GM19351 (cell line): ENCODE measurements around the gene CTH.
A peak's percentile ranks its signal among the peaks of the same experiment; 100 is the strongest.
"Not testable (repeated sequence)": the region's sequence is repeated elsewhere in the genome, so short reads cannot be mapped to it uniquely, and the experiment has no call there.

Experiments
- ATAC-seq: cut with Tn5 transposase; IDR thresholded peaks from one replicate; pipeline ENCODE4 v1.9.1; 2021; ENCODE audit warnings: mild to moderate bottlenecking, moderate library complexity; ENCODE audit not compliant: unreplicated experiment

Gene CTH

DNA sequence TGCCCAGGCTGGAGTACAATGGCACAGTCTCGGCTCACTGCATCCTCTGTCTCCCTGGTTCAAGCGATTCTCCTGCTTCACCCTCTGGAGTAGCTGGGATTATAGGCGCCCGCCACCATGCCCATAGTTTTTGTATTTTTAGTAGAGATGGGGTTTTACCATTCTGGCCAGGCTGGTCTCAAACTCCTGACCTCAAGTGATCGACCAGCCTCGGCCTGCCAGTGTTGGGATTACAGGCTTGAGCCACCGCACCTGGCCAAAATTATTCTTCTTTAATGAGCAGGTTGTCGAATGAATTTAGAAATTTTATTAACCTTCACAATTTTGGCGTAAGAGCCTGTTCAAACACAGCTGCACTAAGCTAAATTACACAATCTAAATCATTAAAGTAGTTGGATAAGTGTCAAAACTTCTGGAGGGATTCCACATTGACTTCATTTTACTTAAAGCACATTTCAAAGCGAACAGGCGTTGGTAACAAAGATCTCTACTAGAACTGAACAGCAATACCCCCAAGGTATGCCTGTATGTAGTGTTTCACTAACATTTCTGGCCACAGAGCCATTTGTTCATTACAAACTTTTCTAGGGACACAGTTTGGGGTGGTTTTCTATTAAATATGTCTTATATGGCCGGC, 5.2 kb upstream of the CTH start:
- no peak for ATAC-seq

DNA sequence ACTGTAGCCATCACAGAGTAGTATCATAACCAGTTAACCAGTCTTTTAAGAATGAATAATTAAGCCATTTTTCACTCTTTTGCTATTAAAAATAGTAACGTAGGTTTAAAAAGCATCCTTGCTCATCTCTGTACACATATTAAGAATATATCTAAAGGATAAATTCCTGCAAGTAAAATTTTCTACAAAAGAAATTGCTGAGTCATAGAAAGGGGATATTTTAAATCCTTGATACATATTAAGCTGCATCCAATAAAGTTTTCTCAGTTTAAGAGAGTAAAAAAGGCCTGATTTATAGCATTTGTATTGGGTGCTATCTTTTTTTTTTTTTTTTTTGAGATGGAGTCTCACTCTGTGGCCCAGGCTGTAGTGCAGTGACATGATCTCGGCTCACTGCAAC, 1.9 kb upstream of the CTH start:
- ATAC-seq = no peak

DNA sequence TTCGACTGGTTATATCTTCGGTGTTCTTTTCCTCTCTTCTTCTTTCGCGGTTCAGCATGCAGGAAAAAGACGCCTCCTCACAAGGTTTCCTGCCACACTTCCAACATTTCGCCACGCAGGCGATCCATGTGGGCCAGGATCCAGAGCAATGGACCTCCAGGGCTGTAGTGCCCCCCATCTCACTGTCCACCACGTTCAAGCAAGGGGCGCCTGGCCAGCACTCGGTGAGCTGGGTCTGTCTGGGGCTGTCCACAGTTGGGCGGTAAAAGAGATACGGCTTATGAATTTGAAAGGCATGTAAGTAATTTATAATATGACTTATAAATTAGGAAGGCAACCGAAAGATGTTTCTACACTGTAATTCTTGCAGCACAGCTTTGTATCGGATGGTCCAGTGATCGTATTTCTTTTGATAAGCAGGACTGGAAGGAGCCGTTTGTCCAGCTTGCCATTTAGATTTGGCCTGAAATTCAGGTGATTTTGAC, 334 bp downstream of the CTH start:
- ATAC-seq = peak; percentile 4

DNA sequence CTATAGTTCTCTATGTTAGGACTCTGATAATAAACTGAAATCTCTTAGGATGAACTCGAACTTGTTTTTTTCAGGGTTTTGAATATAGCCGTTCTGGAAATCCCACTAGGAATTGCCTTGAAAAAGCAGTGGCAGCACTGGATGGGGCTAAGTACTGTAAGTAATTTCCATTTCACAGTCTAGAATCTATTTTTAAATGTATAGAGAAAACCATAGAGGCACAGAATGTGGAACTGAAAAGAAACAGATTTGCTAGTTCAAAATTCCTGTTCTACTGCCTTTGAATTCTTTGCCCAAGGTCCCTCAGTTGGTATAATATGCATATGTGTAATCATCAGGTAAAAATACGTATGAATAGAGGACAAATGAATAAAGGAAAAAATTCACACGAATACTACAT, 4.8 kb downstream of the CTH start:
- ATAC-seq = peak; percentile 17

DNA sequence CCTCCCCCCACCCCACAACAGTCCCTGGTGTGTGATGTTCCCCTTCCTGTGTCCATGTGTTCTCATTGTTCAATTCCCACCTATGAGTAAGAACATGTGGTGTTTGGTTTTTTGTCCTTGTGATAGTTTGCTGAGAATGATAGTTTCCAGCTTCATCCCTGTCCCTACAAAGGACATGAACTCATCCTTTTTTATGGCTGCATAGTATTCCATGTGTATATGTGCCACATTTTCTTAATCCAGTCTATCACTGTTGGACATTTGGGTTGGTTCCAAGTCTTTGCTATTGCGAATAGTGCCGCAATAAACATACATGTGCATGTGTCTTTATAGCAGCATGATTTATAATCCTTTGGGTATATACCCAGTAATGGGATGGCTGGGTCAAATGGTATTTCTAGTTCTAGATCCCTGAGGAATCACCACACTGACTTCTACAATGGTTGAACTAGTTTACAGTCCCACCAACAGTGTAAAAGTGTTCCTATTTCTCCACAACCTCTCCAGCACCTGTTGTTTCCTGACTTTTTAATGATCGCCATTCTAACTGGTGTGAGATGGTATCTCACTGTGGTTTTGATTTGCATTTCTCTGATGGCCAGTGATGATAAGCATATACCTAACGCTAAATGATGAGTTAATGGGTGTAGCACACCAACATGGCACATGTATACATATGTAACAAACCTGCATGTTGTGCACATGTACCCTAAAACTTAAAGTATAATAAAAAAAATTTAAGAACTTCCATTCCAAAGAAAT, 8.1 kb downstream of the CTH start:
- ATAC-seq = not testable (repeated sequence)

DNA sequence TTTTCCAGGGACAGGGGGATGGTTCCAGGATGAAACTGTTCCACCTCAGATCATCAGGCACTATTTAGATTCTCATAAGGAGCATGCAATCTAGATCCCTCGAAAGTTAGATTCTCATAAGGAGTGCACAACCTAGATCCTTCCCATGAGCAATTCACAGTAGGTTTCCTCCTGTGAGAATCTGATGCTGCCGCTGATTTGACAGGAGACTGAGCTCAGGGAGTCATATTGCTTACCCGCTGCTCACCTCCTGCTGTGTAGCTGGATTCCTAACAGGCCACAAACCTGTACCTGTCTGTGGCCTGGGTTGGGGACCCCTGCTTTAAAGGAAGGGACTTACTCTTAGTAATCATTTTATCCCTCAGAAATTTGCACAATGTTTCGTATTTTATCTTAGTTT, 9.3 kb downstream of the CTH start:
- no peak for ATAC-seq

DNA sequence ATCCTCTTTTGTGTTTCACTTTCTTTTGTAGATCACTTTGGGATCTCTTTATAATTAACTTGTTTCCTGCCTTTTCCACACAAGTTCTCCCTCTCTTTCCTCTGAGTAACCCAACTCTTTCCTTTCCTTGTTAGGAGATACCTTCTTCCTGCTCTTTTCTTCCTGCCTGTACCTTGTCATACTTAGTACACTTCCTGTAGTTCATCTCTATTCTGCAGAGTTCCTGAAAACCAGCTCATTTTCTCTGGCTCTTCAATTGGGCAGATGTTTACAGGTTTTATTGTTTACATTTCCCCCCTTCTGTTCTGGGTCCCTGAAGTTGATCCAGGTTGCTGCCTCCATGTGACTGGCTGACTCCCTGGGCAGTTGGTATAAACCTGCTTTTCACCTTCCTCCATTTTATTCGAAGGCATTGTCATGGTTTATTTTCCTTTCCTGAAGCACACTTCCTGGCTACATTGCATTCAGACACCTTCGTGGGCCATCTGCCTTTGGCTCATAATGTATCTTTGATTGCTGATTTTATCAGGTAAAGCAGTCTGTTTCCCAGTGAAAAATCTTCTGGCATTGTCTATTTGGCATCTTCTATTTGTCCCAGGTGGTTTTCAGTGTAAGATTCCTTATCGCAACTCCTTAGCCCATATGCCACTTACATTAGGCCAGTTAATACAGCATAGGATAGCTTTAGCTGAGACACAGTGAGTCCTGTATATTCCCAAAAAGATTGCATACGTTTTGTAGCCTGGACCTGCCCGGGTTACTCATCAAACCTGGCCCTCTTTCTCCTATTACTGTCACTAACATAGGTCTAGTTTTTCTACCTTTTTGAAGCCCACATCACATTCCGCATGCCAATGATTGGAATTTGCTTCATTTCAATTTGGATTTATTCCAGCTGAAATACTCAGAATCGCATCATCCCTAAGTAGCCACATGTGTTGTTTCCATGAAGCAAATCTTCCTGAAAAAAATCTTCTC, 15.4 kb downstream of the CTH start:
- ATAC-seq = no peak

DNA sequence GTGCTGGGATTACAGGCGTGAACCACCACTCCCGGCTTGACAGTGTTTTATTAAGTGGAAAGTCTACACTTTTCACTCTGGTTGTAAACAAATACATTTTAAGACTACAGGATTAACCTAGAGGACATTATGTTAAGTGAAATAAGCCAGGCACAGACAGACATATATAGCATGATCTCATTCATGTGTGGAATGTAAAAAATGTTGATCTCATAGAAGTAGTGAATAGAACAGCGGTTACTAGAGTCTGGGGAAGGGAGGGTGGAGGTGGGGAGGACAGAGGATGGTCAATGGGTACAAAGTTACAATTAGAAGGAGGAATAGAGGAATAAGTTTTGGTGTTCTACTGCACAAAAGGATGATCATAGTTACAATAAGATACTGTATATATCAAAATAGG, 16.9 kb downstream of the CTH start:
- no peak for ATAC-seq

DNA sequence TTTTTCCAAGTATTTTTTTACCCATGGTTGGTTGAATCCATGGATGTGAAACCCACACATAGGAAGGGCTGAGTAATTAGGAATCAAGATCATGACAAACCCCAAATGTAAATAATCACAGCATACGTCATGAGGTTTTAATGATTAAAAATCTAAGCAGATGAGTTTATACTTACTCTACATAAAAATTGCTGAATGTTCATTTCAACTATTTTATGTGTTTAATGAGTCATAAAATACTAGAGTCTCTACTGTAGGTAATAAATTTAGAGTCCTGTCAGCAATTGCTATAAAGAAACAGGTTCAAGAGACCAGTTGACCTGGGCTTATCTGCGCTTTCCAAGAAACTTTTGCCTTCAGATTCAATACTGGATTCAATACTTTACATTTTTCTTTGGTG, 18.2 kb downstream of the CTH start:
- no peak for ATAC-seq

DNA sequence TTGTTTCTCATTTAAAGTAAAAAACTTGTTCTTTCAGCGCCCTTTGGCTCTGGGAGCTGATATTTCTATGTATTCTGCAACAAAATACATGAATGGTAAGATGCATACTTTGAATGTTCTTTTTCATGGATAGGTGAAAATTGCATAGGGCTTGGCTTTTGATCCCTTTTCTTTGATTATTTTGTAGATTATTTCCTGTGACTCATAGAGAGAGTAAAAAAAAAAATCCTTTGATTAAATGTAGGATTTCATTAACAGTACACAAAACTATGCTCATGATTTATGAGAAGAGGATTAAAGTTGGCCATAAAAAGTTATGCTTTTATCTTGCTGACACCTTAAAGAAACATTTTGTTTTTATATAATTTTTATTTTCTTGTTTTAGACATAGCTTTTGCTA, 18.7 kb downstream of the CTH start:
- no peak for ATAC-seq

DNA sequence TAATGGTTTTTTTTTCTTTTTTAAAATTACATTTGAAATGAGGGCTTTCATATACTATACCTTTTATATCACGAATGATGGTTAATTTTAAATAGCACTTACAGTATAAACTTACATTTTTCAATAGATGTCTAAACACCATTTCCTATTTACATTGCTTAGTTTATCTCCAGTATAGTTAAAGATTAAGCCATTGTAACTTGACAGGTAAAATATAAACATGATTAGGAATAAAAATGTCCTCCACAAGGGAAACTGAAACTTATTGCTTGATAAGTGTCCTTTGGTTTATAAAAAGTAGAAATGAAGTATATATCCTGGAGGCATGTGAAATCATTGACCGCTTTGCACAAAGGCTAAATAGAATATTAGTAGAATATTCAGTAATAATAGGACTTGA, 20.2 kb downstream of the CTH start:
- ATAC-seq = no peak

DNA sequence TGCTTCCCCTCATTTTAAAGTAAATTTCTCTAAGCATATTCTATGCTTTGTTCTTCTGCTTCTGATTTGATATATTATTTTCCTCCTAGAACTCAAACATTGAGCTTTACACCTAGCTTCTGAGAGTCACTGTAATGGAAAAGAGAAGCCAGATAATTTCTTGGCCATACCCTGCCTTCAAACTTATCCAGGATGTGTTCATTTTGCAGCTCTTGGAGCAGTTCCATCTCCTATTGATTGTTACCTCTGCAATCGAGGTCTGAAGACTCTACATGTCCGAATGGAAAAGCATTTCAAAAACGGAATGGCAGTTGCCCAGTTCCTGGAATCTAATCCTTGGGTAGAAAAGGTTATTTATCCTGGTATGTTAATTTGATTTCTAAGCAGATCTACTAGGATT, 20.8 kb downstream of the CTH start:
- ATAC-seq = no peak

DNA sequence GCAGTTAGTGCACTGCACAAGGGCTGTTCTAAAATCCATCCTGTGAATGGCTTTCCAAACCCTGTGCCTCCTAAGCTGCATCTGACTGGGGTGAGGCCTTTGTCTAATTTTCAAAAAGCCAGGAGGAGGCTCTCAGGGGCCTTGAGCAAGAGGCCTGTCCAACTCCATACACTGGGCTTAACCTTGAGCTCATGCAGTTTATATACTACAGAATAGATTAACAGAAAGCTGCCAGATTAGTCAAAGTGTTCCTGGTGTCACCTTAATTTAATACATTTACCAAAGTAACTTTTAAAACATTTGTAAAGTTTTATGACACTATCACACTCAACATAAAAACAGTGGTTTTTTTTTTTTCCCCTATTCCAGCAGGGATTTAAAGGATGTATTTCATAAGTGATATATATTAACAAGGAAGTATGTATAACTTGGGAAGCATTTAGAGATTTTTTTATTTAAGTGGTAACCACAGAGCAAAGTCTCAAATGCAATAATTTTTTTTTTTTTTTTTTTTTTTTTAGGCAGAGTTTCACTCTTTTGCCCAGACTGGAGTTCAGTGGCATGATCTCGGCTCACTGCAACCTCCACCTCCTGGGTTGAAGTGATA, 23.3 kb downstream of the CTH start:
- ATAC-seq = no peak

DNA sequence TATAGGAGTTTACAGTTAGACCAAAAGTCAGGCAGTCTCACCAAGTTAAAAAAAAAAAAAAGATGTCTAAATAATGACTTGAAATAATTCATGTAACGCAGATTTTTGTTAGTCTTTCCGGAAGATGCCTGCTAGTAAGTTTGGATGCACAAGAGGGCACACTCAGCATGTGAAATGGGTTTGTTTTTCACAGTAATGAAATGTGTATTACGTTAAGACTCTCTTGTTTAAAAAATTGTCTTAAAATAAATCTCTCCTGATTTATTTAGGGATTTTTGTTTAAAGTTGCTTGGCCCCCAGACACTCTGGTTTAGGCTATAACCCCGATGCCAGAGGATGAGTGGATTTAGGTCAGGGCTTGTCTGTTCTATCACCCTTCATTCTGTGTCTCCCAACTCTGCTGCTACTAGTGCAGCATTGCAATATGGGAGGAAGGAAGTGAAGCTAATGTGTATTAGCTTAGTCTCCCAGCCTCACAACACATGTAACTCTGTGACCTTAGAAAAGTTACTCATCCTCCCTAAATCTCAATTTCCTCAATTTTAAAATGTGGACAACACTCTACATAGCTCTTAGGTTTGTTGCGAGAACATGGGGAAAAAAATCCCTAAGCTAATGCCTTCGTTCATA, 25.7 kb downstream of the CTH start:
- ATAC-seq = no peak

DNA sequence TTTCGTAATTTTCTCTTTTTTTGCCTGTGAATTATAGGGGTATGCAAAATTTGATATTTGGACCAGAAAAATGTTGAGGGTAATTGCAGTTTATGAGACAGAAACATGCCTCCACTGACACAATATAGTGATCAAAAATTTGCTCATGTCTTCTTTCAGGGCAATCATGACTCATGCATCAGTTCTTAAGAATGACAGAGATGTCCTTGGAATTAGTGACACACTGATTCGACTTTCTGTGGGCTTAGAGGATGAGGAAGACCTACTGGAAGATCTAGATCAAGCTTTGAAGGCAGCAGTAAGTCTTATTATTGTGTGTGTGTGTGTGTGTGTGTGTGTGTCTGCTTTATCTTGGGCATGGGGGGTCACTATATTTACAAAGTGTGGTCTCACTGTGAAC, 27.5 kb downstream of the CTH start:
- no peak for ATAC-seq

DNA sequence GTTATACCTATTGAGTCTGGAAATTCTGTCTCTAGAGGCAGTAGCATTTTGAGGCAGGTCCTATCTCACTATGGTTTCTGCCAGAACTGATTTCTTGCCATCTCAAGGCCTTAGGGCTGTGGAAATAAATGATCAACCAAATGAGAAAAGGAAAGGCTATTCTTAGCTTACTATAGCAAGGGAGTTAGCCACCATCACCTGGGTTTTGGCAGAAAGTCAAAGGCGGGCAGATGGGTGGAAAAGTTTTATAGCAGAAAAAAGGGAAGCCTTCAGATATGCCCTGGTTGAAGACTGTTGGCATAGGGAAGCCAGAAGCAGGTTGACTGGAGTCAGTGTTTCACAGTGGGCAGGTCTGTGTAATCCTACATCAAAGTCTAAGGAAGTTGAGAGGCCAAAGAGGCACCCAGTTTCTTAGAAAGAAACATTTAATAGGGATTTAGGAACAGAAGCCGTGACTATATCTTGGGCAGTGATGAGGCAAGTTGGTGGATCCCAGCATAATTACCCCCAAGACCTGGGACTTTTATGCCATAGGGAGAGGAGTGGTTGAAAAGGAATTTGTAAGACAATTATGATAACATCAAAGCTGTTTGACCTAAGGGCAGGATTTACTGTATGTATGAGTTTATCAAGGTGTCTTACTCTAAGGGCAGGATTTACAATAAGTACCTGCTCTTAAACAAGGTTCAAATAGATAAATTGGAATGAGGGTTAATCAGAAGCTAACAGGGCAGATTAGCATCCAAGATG, 29.7 kb downstream of the CTH start:
- ATAC-seq = no peak

DNA sequence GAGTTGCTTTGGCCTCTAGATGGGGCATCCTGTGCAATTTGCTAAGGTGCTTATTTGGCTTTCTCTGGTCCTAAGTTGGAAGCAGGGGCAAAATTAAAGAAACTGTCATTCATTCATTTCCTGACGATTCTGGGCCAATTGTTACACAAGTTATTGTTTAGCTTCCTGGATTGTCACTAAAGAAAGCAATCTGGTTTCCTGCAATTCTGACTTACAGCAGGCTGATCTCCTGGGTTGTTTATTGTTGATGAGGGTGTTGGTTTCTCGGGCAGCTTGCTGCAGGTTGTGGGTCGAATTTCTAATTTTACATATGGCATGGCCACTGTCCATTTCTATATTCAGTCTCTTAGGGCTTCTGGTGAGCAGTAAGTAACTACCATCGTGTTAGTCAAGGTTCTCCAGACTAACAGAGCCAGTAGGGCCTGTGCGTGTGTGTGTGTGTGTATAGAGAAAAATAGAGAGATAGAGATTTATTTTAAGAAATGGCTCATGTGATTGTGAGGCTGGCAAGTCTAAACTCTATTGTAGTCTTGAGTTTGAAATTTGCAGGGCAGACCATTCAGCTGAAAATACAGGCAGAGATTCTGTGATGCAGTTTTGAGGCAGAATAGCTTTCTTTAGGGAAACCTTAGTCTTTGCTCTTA, 30.4 kb downstream of the CTH start:
- ATAC-seq = no peak

DNA sequence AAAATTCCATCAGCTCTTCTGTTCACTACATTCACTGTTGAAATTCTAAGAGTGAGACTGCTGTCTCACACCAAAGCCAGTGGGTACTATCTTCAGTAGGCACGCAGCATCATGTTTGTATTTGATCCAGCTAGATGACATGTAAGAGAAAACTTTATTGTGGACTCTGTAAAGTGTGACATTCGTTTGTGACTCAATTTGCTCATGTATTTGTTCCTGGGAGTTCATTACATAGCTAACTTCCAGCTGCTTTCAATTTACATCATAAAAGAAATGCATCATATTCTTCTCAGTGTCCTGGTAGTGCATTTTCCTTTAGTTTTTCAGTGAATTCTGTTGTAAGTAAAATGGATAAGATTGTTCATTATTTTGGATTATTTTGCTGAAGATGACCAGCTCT, 31.4 kb downstream of the CTH start:
- no peak for ATAC-seq

DNA sequence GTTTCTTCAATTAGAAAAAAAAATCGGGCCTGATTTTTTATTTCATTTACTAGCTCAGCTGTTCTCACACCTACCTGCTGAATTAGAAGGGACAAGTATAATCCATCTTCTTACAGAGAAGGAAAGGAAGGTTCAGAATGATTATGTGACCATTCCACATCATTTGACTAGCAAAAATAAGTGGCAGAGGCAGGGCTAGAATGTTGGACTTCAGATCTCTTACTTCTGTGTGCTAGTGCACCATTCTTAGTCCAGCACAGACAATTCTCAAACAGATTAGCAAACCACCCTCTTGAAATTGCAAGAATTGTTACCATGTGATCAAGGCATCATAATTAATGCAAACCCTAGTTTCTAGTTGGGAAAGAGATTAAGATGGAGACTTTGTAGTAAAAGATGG, 32.7 kb downstream of the CTH start:
- no peak for ATAC-seq
